ENCODE data around the gene CYTH3.

- TF ChIP-seq EZH2phosphoT487 (IDR thresholded peaks at IDR 0.05; ENCODE audit: low read depth, severe bottlenecking, unreplicated experiment) (no peak), CTCF (IDR thresholded peaks at IDR 0.05; ENCODE audit: poor library complexity) (no peak), EZH2 (IDR thresholded peaks at IDR 0.05; ENCODE audit: borderline replicate concordance) (no peak)
Measured at GRCh38 chr7:6226194-6226799, 46.1 kb downstream of the CYTH3 start.

All from hepatocyte (in vitro differentiated cells).